Measurements from ENCODE around the gene SLCO2A1.

- TF ChIP-seq CTCF (conservative IDR thresholded peaks at IDR 0.05 in 1 of 2, IDR thresholded peaks at IDR 0.05 in 1 of 2; ENCODE audit: low read depth in 1 of 2, low read length in 2 of 2), result no peak
- TF ChIP-seq EZH2 (IDR thresholded peaks at IDR 0.05; ENCODE audit: low read length, missing control alignments), result no peak
Measured at GRCh38 chr3:133899311-133899710, 130.4 kb downstream of the SLCO2A1 start.

Data from fibroblast of lung (primary cell).